ENCODE results near the gene ZDHHC9. TPM values are rescaled to one million over a fixed set of nuclear protein-coding genes. Genes with fewer than 3 reads are reported as not detected.

ZDHHC9 gene
- total and polyA plus RNA-seq, 2 donors from 2014 or later: 24.5 to 31.4 TPM

DNA sequence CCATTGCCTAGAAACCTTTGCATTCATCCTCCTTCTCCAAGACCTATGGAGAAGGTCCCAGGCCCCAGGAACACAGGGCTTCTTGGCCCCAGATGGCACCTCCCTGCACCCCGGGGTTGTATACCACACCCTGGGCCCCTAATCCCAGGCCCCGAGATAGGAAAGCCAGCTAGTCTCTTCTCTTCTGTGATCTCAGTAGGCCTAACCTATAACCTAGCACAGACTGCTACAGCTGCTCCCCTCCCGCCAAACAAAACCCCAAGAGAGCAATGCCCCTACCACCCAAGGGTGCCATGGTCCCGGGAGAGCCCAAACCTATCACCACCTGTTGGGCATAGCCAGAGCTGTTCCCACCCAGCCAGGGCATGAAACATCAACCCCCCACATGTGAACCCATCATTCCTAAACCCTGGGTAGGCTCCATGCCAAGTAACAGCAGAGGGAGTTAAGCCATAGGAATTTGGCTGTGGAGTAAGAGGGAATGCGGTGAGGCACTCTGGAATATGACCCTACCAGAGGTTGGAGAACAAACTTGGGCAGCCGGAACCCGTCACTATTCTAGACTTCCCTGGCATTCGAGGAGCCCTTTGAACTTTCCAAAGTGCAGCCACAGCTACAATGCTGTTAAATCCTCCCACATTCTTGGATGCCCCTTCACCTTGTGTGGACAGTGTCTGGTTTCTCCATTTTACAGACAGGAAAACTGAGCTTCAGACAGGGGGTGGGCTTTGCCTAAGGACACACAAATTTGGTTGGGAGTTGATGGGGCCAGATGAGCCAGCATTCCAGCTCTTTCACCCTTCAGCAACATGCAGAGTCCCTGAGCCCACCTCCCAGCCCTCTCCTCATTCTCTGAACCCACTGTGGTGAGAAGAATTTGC, 74.9 kb downstream of the ZDHHC9 start:
- intact Hi-C loops (cut with DNase I): no loop called here
- no peak for FAIRE-seq
- Histone ChIP-seq H3K9me3 (ENCODE audit: control insufficient read depth in 2 of 3, insufficient read depth in 1 of 3, low read length in 3 of 3) (no peaks in the 10 kb centered on the region), H3K27ac (ENCODE audit: low read depth in 2 of 2, low read length in 2 of 2) (no peak overlapping the region), H3K9ac (ENCODE audit: low read length in 3 of 3) (no peak overlapping the region), H3K4me3 (ENCODE audit: low read length in 3 of 3) (no peak overlapping the region), H3K36me3 (ENCODE audit: control insufficient read depth in 2 of 3, insufficient read depth in 3 of 3, low read length in 3 of 3) (no peaks in the 10 kb centered on the region), H3K4me1 (ENCODE audit: control insufficient read depth in 2 of 3, insufficient read depth in 2 of 3, low read depth in 1 of 3, low read length in 3 of 3) (peaks cover 0 to 7% (median 0%) of the 10 kb centered on the region in 3 donors), H3K27me3 (ENCODE audit: control insufficient read depth, insufficient read depth, low read length) (no peaks in the 10 kb centered on the region)
- no peak for DNase-seq
- TF ChIP-seq, protein P1, sequence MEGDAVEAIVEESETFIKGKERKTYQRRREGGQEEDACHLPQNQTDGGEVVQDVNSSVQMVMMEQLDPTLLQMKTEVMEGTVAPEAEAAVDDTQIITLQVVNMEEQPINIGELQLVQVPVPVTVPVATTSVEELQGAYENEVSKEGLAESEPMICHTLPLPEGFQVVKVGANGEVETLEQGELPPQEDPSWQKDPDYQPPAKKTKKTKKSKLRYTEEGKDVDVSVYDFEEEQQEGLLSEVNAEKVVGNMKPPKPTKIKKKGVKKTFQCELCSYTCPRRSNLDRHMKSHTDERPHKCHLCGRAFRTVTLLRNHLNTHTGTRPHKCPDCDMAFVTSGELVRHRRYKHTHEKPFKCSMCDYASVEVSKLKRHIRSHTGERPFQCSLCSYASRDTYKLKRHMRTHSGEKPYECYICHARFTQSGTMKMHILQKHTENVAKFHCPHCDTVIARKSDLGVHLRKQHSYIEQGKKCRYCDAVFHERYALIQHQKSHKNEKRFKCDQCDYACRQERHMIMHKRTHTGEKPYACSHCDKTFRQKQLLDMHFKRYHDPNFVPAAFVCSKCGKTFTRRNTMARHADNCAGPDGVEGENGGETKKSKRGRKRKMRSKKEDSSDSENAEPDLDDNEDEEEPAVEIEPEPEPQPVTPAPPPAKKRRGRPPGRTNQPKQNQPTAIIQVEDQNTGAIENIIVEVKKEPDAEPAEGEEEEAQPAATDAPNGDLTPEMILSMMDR (IDR thresholded peaks at IDR 0.05; ENCODE audit: borderline replicate concordance, extremely low read depth, insufficient read depth): no peak

DNA sequence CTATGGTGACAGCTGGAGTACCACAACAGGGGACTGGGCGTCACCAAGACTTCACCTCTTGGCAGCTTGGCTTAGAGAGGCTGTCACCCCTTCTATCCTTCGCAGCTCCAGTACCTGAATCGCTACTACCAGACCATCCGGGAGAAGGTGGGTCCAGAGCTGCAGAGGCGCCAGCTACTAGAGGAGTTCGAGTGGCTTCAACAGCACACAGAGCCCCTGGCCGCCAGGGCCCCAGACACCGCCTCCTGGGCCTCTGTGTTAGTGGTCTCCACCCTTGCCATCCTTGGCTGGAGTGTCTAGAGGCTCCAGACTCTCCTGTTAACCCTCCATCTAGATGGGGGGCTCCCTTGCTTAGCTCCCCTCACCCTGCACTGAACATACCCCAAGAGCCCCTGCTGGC, 75.5 kb downstream of the ZDHHC9 start:
- TF ChIP-seq, protein P1 (IDR thresholded peaks at IDR 0.05; ENCODE audit: borderline replicate concordance, extremely low read depth, insufficient read depth): no peak
- no peak overlapping the region for H3K27ac ChIP-seq (ENCODE audit: low read depth in 2 of 2, low read length in 2 of 2)
- intact Hi-C loops (cut with DNase I): no loop called here
- H3K9ac ChIP-seq (ENCODE audit: low read length in 3 of 3): no peak overlapping the region
- H3K4me3 ChIP-seq (ENCODE audit: low read length in 3 of 3): no peak overlapping the region
- DNase-seq (no peak), FAIRE-seq (no peak)
- no peaks in the 10 kb centered on the region for H3K9me3 ChIP-seq (ENCODE audit: control insufficient read depth in 2 of 3, insufficient read depth in 1 of 3, low read length in 3 of 3)
- no peaks in the 10 kb centered on the region for H3K36me3 ChIP-seq (ENCODE audit: control insufficient read depth in 2 of 3, insufficient read depth in 3 of 3, low read length in 3 of 3)
- peaks cover 0 to 4% (median 0%) of the 10 kb centered on the region in 3 donors for H3K4me1 ChIP-seq (ENCODE audit: control insufficient read depth in 2 of 3, insufficient read depth in 2 of 3, low read depth in 1 of 3, low read length in 3 of 3)
- H3K27me3 ChIP-seq (ENCODE audit: control insufficient read depth, insufficient read depth, low read length): no peaks in the 10 kb centered on the region

DNA sequence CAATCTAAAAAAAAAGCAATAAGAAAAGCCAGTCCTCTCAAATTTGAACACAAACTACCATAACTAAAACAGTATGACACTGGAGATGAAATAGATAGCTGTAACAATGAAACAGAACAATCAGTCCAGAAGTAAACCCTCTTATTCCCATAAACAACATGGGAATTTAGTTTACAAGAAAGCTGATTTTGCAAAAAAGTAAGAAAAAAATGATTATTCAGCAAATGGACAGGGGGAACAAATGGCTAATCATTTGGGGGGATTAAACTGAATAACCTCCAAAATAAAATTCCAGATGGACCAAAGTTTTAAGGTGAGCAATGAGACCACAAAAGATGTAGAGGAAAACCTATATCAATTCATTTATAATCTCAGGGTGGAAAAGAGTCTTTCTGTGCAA, 80.0 kb downstream of the ZDHHC9 start:
- H3K9ac ChIP-seq (ENCODE audit: low read length in 3 of 3): no peak overlapping the region
- no peaks in the 10 kb centered on the region for H3K36me3 ChIP-seq (ENCODE audit: control insufficient read depth in 2 of 3, insufficient read depth in 3 of 3, low read length in 3 of 3)
- H3K27me3 ChIP-seq (ENCODE audit: control insufficient read depth, insufficient read depth, low read length): no peaks in the 10 kb centered on the region
- FAIRE-seq (no peak), DNase-seq (no peak)
- H3K4me3 ChIP-seq (ENCODE audit: low read length in 3 of 3): no peak overlapping the region
- TF ChIP-seq, protein P1 (IDR thresholded peaks at IDR 0.05; ENCODE audit: borderline replicate concordance, extremely low read depth, insufficient read depth): no peak
- no peak overlapping the region for H3K27ac ChIP-seq (ENCODE audit: low read depth in 2 of 2, low read length in 2 of 2)
- no peaks in the 10 kb centered on the region for H3K9me3 ChIP-seq (ENCODE audit: control insufficient read depth in 2 of 3, insufficient read depth in 1 of 3, low read length in 3 of 3)
- no peaks in the 10 kb centered on the region for H3K4me1 ChIP-seq (ENCODE audit: control insufficient read depth in 2 of 3, insufficient read depth in 2 of 3, low read depth in 1 of 3, low read length in 3 of 3)
- intact Hi-C loops (cut with DNase I): no loop called here
